IPS-18c (cell line): ENCODE results near the gene KRT4.

ENCODE experiments used
- H3K4me3 ChIP-seq: 2 replicates; pipeline ENCODE4 v1.7.0; 2013; ENCODE audit warnings: low read depth, mild to moderate bottlenecking, low read length, moderate library complexity; ENCODE audit not compliant: insufficient read depth
- H3K9me3 ChIP-seq: one replicate; pipeline ENCODE4 v1.6.1; 2013; ENCODE audit warnings: mild to moderate bottlenecking, low read length, moderate library complexity; ENCODE audit not compliant: control insufficient read depth, insufficient read depth

Gene KRT4

DNA sequence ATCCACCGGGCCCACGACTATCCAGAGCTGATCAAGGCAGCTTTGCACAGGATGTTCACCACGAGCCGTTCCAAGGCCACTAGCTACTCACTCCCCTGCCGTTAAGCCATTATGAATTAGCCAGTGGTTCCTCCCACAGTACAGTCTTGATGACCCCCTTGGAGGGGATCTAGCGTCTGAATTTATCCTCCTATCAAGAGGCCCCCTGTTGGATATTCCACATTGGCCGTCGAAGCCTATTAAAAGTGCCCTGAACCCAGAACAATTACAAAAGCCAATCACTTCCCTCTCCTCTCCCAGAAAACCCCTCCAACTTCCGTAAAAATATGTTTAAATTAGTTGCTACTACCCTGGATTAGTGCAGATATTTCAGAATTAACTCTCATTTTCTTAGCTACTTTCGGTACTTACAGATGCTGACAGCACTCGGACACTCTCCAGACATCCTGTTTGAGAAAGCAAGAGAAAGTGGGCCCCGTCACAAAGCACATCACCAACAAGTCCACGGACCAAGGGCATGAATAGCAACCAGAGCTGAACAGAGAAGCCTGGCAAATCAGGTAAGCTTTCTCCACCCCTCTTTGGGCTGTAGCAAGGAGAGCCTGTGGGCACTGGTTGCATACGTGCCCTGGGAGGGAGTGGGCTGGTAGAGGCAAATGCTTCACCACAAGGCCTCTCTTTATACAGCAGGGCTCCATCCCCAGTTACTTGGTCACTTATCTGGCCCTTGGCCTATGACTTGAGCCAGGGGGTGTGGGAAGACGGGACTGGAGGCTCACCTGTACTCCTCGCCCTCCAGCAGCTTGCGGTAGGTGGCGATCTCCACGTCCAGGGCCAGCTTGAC lies 23.3 kb downstream of the KRT4 start:
- peaks cover under 1% of the 10 kb centered on the region for H3K9me3 ChIP-seq
- no peak overlapping the region for H3K4me3 ChIP-seq

- H3K4me3 ChIP-seq, result no peak overlapping the region
- no peaks in the 10 kb centered on the region for H3K9me3 ChIP-seq
Measured at GRCh38 chr12:52789637-52790426, 24.1 kb downstream of the KRT4 start.

DNA sequence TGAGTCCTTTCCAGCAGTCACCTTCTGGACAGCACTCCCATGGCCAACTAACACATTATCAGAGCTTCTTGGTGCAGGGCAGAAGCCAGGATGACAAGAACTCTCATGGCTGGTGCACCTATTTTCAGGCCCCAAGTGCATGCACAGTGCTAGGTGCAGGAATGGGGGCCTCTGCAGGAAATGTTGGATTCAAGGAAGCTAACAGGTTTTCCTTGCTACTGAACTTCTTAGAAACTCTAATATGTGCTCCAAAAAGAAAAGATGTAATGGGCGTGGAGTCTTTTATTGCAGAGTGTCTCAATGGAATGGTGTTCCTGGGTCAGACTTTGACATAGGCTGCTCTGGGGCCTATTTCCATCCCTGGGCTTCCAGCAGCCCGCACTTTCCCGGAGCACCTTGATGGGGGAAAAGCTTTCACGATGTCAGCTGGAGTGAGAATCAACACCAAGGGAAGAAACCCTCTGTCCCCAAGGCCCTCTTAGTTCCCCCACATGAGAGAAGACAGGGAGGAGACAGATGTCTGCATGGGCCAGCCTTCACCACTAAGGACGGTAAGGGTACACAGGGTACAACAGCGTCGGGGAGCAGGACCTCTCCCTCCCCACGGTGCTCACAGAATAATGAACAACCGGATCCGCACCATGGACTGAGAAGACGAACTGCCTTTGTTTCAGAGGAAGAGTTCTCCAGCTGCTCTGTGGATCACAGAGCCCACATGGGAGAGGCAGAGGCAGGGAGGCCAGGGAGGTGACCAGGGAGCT lies 24.9 kb downstream of the KRT4 start:
- Histone ChIP-seq H3K4me3 (no peak overlapping the region), H3K9me3 (no peaks in the 10 kb centered on the region)

GRCh38 chr12:52788192-52788875 lies 25.6 kb downstream of the KRT4 start:
- H3K4me3 ChIP-seq, result no peak overlapping the region

DNA sequence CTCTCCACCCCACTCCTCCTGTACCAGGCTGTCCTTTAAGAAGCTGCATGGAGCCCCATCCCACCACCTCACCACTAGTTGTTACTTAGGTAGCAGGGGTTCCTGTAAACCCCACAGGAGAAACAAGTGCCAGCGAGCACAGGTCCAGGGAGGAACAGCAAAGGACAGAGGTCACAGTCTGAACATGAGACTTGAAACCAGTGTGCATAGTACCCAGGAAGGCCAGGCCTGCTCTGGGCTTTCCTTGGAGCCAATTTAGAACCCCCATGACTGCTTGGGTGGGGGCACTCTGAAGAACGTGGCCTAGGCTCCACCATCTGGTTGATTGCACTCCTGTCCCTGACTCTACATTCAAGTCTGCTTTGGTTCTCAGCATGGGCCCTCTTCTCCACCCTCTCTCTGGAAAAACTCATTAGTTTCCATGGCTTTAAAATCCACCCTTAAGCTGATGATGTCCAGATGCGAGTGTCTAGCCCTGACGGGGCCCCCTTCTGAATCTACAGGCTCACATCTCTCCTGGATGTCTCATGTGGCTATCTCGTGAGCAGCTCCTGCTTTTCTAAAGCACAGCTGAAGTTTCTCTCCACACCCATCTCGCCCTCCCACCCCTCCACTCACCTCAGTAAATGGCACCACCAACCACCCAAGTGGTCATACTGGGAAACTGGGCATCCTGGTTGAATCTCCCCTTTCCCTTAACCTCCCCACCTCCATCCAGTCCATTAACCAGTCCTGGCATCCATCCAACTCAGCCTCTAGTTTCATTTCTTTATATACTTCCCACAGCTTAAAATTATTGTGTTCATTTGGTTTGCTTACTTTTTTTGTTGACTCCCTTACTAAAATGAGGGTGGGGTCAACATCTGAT lies 26.4 kb downstream of the KRT4 start:
- Histone ChIP-seq H3K4me3 (no peak overlapping the region), H3K9me3 (no peaks in the 10 kb centered on the region)

More at GRCh38 chr12:52788192-52788875, 25.6 kb downstream of the KRT4 start:
- H3K9me3 ChIP-seq, result no peaks in the 10 kb centered on the region

GRCh38 chr12:52784909-52785308 lies 29.0 kb downstream of the KRT4 start:
- Histone ChIP-seq H3K9me3 (no peaks in the 10 kb centered on the region), H3K4me3 (no peak overlapping the region)

DNA sequence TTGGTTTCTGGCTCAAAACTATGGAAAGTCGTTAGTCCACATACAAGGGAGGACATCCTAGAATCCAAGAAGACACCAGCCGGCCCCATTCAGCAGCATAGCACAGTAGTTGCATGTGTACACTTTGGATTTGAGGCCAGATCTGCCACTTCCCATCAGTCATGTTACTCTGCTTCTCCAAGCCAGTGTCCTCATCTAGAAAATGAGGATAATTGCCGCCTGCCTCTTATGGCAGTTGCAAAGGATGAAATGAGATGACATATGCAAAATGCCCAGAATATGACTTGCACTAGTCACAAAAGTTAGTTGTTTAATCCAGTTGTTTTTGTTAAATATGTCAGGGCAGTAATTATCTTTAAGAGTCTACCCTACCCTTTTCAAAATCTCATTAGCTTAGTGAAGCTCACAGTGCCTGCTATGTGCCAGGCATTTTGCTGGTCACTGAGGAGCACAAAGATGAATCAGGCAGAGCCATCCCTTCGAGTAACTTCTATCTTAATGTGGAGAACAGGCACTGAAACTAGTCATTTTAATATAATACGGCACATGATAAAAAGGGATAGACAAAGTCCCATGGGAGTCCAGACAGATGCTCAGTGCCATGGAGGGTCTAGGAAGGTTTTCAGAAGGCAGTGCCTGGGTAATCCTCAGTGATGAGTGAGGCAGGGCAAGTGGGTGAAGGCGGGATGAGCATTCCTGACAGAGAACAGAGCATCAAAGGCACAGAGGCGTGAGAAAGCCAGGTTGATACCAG lies 30.2 kb downstream of the KRT4 start:
- Histone ChIP-seq H3K4me3 (no peak overlapping the region), H3K9me3 (no peaks in the 10 kb centered on the region)

DNA sequence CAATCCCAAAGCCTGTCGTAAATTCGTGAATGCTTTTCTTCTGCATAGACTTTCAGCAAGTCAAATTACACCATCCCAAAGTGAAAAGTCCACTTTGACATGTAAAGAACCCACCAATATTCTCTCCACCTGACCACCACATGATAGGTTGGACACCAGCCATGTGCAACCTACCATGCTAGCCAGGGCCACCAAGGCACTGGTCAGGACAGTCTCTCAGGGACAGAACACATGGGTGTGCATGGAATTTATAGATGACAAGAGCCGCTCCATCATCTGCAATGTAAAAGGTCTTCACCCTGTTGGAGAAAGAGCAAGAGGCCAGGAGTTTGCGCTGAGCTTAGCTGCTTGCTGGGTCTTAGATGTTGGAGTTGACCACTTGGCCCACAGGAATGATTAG lies 31.4 kb downstream of the KRT4 start:
- Histone ChIP-seq H3K9me3 (no peaks in the 10 kb centered on the region), H3K4me3 (no peak overlapping the region)

- H3K4me3 ChIP-seq, result no peak overlapping the region
- no peaks in the 10 kb centered on the region for H3K9me3 ChIP-seq
Measured at GRCh38 chr12:52781399-52782082, 32.4 kb downstream of the KRT4 start.

- no peaks in the 10 kb centered on the region for H3K9me3 ChIP-seq
- no peak overlapping the region for H3K4me3 ChIP-seq
Measured at GRCh38 chr12:52779914-52780313, 34.0 kb downstream of the KRT4 start.

DNA sequence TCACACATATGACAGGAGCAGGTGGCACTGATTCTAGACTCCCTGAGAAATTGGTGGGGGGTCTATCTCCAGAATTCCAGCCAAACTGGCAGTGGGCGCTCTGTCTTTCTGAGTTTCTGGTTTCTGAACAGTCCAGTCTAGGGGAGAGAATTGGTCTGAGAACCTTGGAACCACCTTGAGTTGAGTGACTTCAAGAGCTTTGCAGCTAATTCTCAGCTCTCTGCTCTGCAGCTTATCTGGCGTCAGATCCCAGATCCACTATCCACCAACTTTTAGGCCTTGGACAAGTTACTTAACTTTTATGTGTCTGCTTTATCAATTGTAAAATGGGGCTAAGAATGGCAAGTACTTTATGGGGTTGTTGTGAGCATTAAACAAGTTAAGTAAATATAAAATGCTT lies 35.1 kb downstream of the KRT4 start:
- no peak overlapping the region for H3K4me3 ChIP-seq
- no peaks in the 10 kb centered on the region for H3K9me3 ChIP-seq

DNA sequence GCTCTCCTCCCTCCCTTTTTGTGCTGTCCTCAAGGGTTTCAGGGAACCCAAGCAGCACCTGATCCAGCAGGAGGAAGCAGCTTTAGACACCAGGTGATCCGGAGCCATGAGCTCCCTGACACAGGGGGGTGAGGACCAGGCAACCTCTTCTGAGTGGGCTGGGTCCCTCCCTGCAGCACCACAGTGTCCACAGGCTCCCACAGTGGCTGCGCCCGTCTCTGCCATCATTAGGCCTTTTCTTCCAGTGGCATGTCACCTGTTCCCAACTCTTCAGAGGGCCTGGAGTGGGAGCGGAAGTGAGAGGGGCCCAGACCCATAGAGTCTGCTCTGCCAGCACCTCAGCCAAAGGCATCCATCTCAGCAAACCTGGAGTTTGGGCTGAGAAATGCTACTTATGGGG lies 36.4 kb downstream of the KRT4 start:
- no peak overlapping the region for H3K4me3 ChIP-seq
- H3K9me3 ChIP-seq, result no peaks in the 10 kb centered on the region

GRCh38 chr12:52776913-52777395 lies 37.0 kb downstream of the KRT4 start, which contains the start of gene KRT76:
KRT76 (minus strand) TSS chr12:52777345; CDS start chr12:52777291, 54 bp downstream.
- Histone ChIP-seq H3K4me3 (no peak within 1 kb of the TSS), H3K9me3 (no peaks in the 10 kb centered on the region)

DNA sequence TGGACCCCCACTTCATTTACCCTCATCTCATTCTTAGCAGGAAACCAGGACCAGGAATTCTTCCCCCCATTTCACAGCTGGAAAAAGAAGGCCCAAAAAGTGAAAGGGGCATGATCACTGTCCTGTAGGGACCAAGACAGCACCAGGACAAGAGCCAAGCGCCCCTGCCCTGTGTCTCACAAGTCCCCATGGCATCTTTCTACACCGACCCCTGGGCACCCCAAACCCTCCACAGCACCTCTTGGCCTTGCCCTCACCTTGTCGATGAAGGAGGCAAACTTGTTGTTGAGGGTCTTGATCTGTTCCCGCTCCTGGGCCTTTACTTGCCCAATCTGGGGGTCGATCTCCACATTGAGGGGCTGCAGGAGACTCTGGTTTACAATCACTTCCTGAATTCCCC lies 37.5 kb downstream of the KRT4 start:
- H3K4me3 ChIP-seq, result no peak overlapping the region

GRCh38 chr12:52774629-52775250 lies 39.2 kb downstream of the KRT4 start:
- H3K4me3 ChIP-seq, result no peak overlapping the region
- no peaks in the 10 kb centered on the region for H3K9me3 ChIP-seq

More for the DNA sequence above, 37.5 kb downstream of the KRT4 start:
- H3K9me3 ChIP-seq, result no peaks in the 10 kb centered on the region
